ENCODE data around the gene CPSF2.

Gene CPSF2

GRCh38 chr14:92121670-92122350 is at the start of gene CPSF2, which contains the start of gene NDUFB1:
CPSF2 (plus strand) TSS chr14:92121969; CDS start chr14:92130985, 9,016 bp downstream.
NDUFB1 (minus strand) TSS chr14:92121706; CDS start chr14:92117637, 4,069 bp downstream.
- H3K4me1 ChIP-seq (ENCODE audit: control insufficient read depth, insufficient read depth, low read length), result no peaks in the 10 kb centered on the region
- peak within 1 kb of the TSS; percentile 100 for H3K27ac ChIP-seq (ENCODE audit: low read depth, low read length)
- H3K36me3 ChIP-seq (ENCODE audit: control insufficient read depth, insufficient read depth, low read length), result peaks cover 55% of the 10 kb centered on the region
- H3K9me3 ChIP-seq (ENCODE audit: control insufficient read depth, insufficient read depth, low read depth, low read length), result no peaks in the 10 kb centered on the region
- peak within 1 kb of the TSS; percentile 91 for H3K4me3 ChIP-seq (ENCODE audit: low read depth, low read length)
- H3K9ac ChIP-seq (ENCODE audit: low read length), result peak within 1 kb of the TSS; percentile 97
- H3K27me3 ChIP-seq (ENCODE audit: control insufficient read depth, insufficient read depth, low read length), result no peaks in the 10 kb centered on the region

GRCh38 chr14:92074555-92074954 is 47.2 kb upstream of the CPSF2 start:
- Histone ChIP-seq H3K9me3 (ENCODE audit: control insufficient read depth, insufficient read depth, low read depth, low read length) (no peaks in the 10 kb centered on the region), H3K4me1 (ENCODE audit: control insufficient read depth, insufficient read depth, low read length) (no peaks in the 10 kb centered on the region), H3K27me3 (ENCODE audit: control insufficient read depth, insufficient read depth, low read length) (no peaks in the 10 kb centered on the region), H3K27ac (ENCODE audit: low read depth, low read length) (no peak overlapping the region), H3K4me3 (ENCODE audit: low read depth, low read length) (no peak overlapping the region), H3K9ac (ENCODE audit: low read length) (no peak overlapping the region), H3K36me3 (ENCODE audit: control insufficient read depth, insufficient read depth, low read length) (peaks cover 57% of the 10 kb centered on the region)

- Histone ChIP-seq H3K9ac (ENCODE audit: low read length) (no peak overlapping the region), H3K27ac (ENCODE audit: low read depth, low read length) (no peak overlapping the region), H3K36me3 (ENCODE audit: control insufficient read depth, insufficient read depth, low read length) (peaks cover 66% of the 10 kb centered on the region), H3K9me3 (ENCODE audit: control insufficient read depth, insufficient read depth, low read depth, low read length) (no peaks in the 10 kb centered on the region), H3K27me3 (ENCODE audit: control insufficient read depth, insufficient read depth, low read length) (no peaks in the 10 kb centered on the region), H3K4me1 (ENCODE audit: control insufficient read depth, insufficient read depth, low read length) (no peaks in the 10 kb centered on the region), H3K4me3 (ENCODE audit: low read depth, low read length) (no peak overlapping the region)
Measured at GRCh38 chr14:92088494-92088893, 33.3 kb upstream of the CPSF2 start.

DNA sequence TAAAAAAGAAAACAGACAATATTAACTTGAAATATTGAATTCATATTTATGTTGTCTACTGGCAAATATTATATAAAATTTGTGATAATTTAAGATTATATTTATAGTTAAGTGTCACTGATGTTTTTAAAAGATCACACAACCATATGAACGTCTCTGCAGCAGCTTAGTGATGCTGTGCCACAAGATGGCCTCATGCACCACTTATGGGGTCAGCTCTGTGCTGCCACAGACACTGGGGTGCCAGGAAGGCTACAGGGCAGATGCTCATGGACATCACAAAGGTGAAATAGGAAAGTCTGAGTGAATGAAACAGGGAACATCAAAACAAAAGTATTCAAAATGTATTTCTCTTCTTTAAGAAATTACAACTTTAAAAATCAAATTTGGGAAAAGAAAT is 28.4 kb upstream of the CPSF2 start:
- no peaks in the 10 kb centered on the region for H3K27me3 ChIP-seq (ENCODE audit: control insufficient read depth, insufficient read depth, low read length)
- H3K36me3 ChIP-seq (ENCODE audit: control insufficient read depth, insufficient read depth, low read length), result peaks cover 53% of the 10 kb centered on the region
- H3K27ac ChIP-seq (ENCODE audit: low read depth, low read length), result no peak overlapping the region
- no peak overlapping the region for H3K9ac ChIP-seq (ENCODE audit: low read length)
- no peaks in the 10 kb centered on the region for H3K4me1 ChIP-seq (ENCODE audit: control insufficient read depth, insufficient read depth, low read length)
- H3K4me3 ChIP-seq (ENCODE audit: low read depth, low read length), result no peak overlapping the region
- no peaks in the 10 kb centered on the region for H3K9me3 ChIP-seq (ENCODE audit: control insufficient read depth, insufficient read depth, low read depth, low read length)

- Histone ChIP-seq H3K9ac (ENCODE audit: low read length) (no peak overlapping the region), H3K27ac (ENCODE audit: low read depth, low read length) (peak overlapping the region; percentile 31; the same call in 1 of the 2 replicates), H3K9me3 (ENCODE audit: control insufficient read depth, insufficient read depth, low read depth, low read length) (no peaks in the 10 kb centered on the region), H3K36me3 (ENCODE audit: control insufficient read depth, insufficient read depth, low read length) (peaks cover 14% of the 10 kb centered on the region), H3K27me3 (ENCODE audit: control insufficient read depth, insufficient read depth, low read length) (no peaks in the 10 kb centered on the region), H3K4me1 (ENCODE audit: control insufficient read depth, insufficient read depth, low read length) (peaks cover 22% of the 10 kb centered on the region), H3K4me3 (ENCODE audit: low read depth, low read length) (no peak overlapping the region)
Measured at GRCh38 chr14:92099802-92100201, 22.0 kb upstream of the CPSF2 start.

GRCh38 chr14:92103363-92103989 is 18.3 kb upstream of the CPSF2 start:
- no peaks in the 10 kb centered on the region for H3K9me3 ChIP-seq (ENCODE audit: control insufficient read depth, insufficient read depth, low read depth, low read length)
- H3K9ac ChIP-seq (ENCODE audit: low read length), result no peak overlapping the region
- H3K36me3 ChIP-seq (ENCODE audit: control insufficient read depth, insufficient read depth, low read length), result no peaks in the 10 kb centered on the region
- H3K27me3 ChIP-seq (ENCODE audit: control insufficient read depth, insufficient read depth, low read length), result no peaks in the 10 kb centered on the region
- peaks cover 28% of the 10 kb centered on the region for H3K4me1 ChIP-seq (ENCODE audit: control insufficient read depth, insufficient read depth, low read length)
- no peak overlapping the region for H3K4me3 ChIP-seq (ENCODE audit: low read depth, low read length)
- no peak overlapping the region for H3K27ac ChIP-seq (ENCODE audit: low read depth, low read length)

- no peak overlapping the region for H3K27ac ChIP-seq (ENCODE audit: low read depth, low read length)
- H3K36me3 ChIP-seq (ENCODE audit: control insufficient read depth, insufficient read depth, low read length), result no peaks in the 10 kb centered on the region
- H3K9ac ChIP-seq (ENCODE audit: low read length), result peak overlapping the region; percentile 82
- H3K4me1 ChIP-seq (ENCODE audit: control insufficient read depth, insufficient read depth, low read length), result peaks cover 29% of the 10 kb centered on the region
- no peaks in the 10 kb centered on the region for H3K27me3 ChIP-seq (ENCODE audit: control insufficient read depth, insufficient read depth, low read length)
- H3K9me3 ChIP-seq (ENCODE audit: control insufficient read depth, insufficient read depth, low read depth, low read length), result no peaks in the 10 kb centered on the region
- H3K4me3 ChIP-seq (ENCODE audit: low read depth, low read length), result peak overlapping the region; percentile 91
Measured at GRCh38 chr14:92105073-92105892, 16.5 kb upstream of the CPSF2 start.

- Histone ChIP-seq H3K4me3 (ENCODE audit: low read depth, low read length) (peak overlapping the region; percentile 91), H3K4me1 (ENCODE audit: control insufficient read depth, insufficient read depth, low read length) (peaks cover 23% of the 10 kb centered on the region; the same call in 1 of the 2 replicates), H3K9ac (ENCODE audit: low read length) (peak overlapping the region; percentile 82), H3K36me3 (ENCODE audit: control insufficient read depth, insufficient read depth, low read length) (no peaks in the 10 kb centered on the region), H3K27me3 (ENCODE audit: control insufficient read depth, insufficient read depth, low read length) (no peaks in the 10 kb centered on the region), H3K27ac (ENCODE audit: low read depth, low read length) (no peak overlapping the region; the same call in 1 of the 2 replicates), H3K9me3 (ENCODE audit: control insufficient read depth, insufficient read depth, low read depth, low read length) (no peaks in the 10 kb centered on the region)
Measured at GRCh38 chr14:92105893-92106142, 16.0 kb upstream of the CPSF2 start.

DNA sequence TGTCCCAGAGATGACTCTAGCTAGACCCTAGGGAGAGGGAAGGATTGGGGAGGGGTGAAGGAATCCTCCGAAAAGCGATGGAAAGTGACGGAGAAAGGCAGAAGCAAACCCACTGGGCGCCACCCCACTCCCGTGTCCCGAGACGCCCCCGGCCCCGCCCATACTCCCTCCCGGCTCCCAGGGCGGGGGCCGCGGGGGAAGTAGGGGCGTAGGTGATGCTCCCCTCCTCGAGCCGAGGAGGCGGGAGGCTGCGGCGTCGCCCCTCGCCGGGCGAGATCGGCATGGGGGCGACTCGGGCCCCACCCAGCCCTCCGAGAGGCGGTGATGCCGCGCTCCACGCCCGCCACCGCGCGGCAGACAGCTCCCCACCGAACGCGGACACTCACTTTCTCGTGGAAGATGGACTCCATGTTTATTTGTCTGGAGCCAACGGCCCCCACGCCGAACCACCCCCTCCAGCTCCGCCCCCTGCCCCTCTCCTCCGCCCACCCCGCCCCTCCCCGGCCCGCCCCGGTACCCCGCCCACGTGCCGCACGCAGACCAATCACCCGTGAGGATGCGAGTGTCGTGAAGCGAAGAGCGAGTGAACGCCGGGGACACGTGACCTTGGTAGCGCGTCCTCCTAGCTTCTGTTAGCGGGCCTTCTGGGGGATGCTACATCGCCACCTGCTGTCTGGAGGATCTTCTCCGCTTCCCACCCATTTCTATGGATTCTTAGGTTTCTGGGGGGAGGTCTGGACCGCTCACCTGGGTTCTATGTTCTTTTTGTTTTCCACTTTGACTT is 15.4 kb upstream of the CPSF2 start, which contains the start of gene ATXN3:
Gene ATXN3, minus strand, starts transcription at position 440 of the 784 bp plus-strand sequence. Its CDS starts 30 bp downstream, at position 410.
- H3K36me3 ChIP-seq (ENCODE audit: control insufficient read depth, insufficient read depth, low read length), result no peaks in the 10 kb centered on the region

GRCh38 chr14:92108345-92109254 is 13.2 kb upstream of the CPSF2 start:
- H3K4me1 ChIP-seq (ENCODE audit: control insufficient read depth, insufficient read depth, low read length), result peaks cover 18% of the 10 kb centered on the region; the same call in 1 of the 2 replicates
- no peaks in the 10 kb centered on the region for H3K9me3 ChIP-seq (ENCODE audit: control insufficient read depth, insufficient read depth, low read depth, low read length)
- no peaks in the 10 kb centered on the region for H3K36me3 ChIP-seq (ENCODE audit: control insufficient read depth, insufficient read depth, low read length)
- H3K4me3 ChIP-seq (ENCODE audit: low read depth, low read length), result peak overlapping the region; percentile 38
- H3K27me3 ChIP-seq (ENCODE audit: control insufficient read depth, insufficient read depth, low read length), result no peaks in the 10 kb centered on the region
- H3K9ac ChIP-seq (ENCODE audit: low read length), result peak overlapping the region; percentile 76
- peak overlapping the region; percentile 90 for H3K27ac ChIP-seq (ENCODE audit: low read depth, low read length)

More for the DNA sequence above, 15.4 kb upstream of the CPSF2 start, which contains the start of gene ATXN3:
- Histone ChIP-seq H3K4me1 (ENCODE audit: control insufficient read depth, insufficient read depth, low read length) (peaks cover 19% of the 10 kb centered on the region; the same call in 1 of the 2 replicates), H3K27ac (ENCODE audit: low read depth, low read length) (no peak within 1 kb of the TSS; the same call in 1 of the 2 replicates), H3K4me3 (ENCODE audit: low read depth, low read length) (peak within 1 kb of the TSS; percentile 91), H3K27me3 (ENCODE audit: control insufficient read depth, insufficient read depth, low read length) (no peaks in the 10 kb centered on the region), H3K9ac (ENCODE audit: low read length) (peak within 1 kb of the TSS; percentile 82), H3K9me3 (ENCODE audit: control insufficient read depth, insufficient read depth, low read depth, low read length) (no peaks in the 10 kb centered on the region)
